Measurements from ENCODE around the gene ZNF691.
"Not testable (repeated sequence)": the region's sequence is repeated elsewhere in the genome, so short reads cannot be mapped to it uniquely, and the experiment has no call there.

The ZNF691 gene

DNA sequence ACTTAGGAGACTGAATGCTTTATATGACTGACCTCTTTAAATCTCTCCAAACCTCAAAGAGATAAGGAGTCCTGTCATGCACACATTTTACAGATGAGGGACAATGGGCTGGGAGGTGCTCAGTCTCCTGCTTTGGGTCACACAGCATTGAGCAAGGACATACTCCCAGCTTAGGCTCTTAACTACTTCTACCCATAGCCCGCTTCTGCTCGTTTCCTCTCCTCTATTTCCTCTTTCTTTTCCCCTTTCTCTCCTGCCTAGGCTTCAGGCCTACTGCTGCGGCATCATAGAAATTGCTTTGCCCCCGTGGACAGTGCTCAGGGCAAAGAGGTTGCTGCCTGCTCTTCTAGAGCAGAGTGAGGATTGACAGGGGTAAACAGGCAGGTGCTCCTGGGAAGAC, 12.4 kb upstream of the ZNF691 start:
- DNase-seq: no peak

DNA sequence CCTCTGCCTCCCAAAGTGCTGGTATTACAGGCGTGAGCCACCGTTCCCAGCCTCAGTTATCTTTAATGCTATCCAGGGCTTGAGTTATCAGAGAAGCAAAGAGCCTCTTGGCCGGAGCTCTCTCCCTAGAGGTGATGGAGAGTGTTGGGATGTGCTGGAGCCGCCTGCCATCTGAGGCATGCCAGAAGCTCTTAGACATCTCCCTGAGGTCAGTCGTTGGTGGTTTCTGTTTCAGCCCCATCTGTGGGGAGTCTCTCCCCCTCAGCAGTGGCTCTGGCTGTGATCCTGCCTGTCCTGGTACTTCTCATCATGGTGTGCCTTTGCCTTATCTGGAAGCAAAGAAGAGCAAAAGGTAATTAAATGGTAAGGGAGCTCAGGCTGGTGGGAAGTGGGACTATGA, 11.6 kb upstream of the ZNF691 start:
- no peak for DNase-seq

DNA sequence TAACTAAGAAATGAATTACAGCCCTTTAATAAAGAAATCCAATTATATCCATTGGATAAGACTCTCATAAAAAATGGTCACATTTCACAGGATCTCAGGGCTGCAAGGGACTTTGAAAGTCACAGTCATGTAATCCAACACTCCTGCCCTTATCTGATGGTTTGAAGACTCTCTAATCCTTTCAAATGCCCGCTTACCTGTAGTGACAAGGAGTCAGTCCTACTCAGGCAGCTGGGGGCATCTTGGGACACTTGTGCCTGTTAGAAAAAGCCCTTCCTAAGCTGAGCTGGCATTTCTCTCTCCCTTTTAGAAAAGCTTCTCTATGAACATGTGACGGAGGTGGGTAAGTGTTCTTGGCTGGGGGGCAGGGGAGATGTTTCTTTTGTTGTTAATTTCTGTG, 11.0 kb upstream of the ZNF691 start:
- no peak for DNase-seq

DNA sequence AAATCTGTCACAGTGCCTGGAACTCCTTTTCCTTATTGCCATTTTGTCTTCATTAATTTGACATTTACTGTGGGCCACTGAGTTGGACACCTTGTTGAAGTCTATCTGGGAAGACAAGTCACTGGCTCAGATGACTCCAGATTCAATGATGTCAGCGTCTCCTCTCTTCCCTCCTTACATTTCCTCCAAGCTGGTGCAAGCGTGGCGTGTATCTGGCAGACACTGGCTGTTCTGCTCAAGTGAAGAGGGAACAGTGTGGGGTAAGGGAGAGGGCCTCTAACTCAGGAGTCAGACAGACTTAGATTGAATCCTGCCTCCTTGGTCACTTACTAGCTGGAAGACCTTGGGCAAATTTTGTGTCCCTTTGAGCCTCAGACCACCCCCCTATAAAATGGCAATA, 8.7 kb upstream of the ZNF691 start:
- DNase-seq: no peak

DNA sequence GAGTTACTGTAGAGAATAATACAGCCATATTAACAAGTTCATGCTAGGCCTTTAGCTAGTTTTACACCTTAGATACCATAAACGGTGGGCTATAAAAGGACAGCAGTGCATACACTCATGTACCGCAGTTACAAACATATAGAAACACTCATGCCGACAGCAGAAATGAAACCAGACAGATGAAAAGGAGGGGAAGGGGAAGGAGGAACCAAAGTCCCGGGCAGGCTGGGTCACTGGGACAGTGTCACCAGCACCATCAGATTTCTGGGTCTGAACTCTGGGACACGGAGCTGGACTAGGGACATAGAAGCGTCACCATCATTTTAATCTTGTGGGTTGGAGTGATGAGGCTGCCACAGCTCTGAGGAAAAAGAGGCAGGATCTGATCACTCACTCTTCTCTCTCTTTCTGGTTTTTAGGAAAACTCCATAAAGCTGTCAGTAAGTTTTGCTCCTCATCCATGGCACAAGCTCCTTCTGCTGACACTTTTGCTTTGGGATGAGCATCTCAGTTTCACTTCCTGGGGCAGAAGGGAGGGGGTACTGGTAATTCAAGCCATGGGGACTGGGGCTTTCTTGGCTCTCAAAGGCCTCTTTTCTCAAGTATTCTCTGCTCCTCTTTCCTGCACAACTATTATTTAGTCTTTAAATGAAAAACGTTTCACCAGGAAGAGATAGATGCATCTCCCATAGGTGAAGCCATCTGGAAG, 7.8 kb upstream of the ZNF691 start:
- DNase-seq: no peak

DNA sequence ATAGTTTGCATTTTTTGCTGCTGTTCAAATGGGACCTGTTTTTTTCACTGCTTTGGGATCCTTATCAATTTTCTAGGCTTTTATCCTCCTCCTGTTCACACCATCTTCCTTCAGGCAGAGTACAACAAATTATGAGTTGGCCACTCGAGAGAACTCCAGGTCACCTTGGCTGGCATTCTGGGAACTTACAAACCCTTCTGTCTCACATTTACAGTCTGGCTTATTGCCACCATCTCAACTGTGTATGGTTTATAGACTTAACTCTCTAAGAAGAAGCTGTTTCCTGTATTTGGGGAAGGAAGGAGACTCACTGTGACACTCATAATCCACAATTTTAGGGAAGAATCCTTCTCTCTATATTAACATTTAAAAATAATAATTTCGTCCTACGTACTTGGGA, 5.4 kb upstream of the ZNF691 start:
- no peak for DNase-seq

DNA sequence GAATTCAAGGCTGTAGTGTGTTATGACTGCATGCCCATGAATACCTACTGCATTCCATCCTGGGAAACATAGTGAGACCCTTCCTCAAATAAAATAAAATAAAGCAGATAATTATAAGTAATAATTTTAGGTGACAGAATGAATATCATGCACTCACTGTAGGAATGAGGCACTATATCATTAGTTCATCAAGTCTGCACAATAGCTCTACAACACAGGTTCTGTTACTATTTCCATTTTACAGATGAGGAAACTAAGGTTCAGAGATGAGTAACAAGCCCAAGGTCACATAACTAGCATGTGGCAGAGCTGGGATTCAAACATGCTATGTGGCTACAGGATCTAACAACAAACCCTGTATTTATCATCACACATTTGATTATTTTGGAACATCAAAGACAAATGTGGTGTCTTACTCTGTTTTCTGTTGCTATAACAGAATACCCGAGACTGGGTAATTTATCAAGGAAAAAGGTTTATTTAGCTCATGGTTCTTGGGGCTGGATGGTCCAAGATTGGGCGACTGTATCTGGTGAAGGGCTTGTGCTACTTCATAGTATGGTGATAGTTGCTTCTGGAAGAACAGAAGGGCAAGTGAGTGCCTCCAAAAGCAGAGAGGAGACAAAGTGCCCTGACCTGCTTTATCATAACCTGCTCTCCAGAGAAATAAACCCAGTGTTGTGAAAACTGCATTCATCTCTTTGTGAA, 4.8 kb upstream of the ZNF691 start:
- no peak for DNase-seq

DNA sequence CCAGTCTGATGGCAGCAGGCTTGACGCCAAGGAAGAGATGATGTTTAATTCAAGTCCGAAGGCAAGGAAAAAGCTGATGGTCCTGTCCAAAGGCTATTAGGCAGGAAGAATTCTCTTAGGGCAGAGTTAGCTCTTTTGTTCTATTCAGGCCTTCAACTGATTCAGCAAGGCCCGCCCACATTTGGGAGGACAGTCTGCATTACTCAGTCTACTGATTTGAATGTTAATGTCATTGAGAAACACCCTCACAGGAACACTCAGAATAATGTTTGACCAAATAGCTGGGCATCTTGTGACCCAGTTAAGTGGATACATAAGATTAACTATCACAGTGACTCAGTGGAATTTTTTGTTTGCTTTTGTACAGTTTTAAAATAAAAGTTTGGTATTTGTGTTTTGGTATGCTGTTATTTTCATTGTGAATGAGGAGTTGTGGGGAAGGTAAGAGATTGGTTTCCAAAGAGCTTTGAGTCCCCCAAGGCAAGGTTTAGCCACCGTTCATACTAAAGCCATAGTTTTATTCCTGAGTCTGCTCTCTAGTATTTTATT, 1.7 kb upstream of the ZNF691 start:
- no peak for DNase-seq

DNA sequence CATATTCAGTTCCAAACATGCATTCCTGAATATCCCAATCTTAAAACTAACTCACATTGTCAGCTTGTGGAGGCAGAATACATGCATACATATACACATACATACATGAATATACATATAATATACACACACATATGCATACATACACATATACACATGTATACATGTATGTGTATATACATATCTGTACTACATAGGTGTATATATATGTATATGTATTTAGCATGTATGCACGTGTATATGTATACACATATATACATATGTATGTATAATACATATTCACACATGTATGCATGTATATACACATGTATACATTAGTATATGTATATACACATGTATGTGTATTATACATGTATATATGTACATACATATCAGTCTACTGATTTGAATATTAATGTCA, 1.2 kb upstream of the ZNF691 start:
- DNase-seq: no peak

DNA sequence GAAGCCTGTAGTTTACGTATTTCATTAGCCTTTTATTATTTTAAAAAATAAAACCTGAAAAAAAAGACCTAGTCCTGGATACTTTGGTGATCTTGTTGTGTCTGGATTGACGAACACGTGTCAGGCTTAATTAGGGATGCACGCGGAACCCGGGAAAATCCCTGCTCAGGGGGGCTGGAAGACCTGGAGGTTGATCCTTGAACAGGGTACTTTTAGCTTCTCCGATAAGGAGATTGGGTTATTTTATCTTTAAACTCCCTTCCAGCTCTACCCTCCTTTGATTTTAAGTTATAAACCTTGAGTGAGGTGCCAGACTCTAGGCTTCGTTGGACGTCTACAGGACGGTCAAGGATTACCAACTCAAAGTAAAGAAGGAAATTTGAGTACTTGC, 552 bp upstream of the ZNF691 start:
- no peak for DNase-seq

DNA sequence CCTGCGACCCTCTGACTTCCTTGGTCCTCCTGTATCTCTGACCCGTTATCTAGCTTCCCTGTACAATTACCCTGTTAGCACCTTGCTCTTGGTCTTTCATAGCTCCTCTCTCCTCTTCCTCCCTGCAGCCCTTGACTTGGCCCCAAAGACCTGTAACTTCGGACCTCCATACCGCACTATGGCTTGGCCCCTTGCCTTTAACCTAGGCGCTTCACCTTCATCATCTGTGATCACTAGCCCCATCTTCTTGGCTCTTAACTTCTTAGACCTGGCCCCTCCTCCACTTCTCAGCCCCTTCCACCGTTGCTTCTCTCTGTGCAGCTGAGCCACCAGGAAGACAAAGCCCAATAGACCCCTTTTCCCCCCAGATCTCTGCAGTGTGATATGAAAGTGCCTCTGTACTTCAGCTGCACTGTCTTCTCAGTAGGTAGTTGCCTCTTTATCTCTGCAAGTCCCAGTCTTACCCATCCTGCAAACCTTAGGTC, 740 bp downstream of the ZNF691 start:
- no peak for DNase-seq

DNA sequence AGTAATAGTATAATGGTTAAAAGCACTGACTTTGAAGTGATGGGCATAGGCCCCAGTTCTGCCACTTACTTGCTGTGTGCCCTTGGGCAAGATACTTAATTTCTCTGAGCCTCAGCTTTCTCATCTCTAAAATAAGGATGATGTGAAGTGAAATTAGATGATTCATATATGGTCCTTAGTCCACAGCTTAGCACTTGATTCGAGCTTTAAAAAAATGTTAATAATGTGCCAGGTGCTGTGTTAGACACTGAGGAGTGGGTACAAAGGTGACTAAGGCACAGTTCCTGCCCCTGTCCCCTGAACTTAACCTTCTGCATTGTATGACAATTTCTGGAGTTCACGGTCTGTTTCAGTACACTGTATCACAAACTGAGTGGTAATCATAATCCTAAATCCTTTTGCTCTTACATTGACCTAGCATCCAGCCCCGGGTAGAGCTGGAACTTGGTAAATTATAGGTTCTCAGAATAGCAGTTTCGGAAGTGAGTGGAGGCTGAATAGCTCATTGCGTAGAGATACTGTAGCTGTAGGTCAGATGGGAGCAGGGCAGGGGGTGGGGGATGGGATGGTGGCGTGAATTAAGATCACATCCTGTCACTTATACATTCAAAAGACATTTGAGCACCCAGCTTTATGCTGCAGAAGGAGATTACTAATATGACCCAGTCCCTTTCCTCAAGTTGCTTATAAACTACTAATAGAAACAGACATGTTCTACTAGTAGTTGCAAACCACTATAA, 1.5 kb downstream of the ZNF691 start:
- no peak for DNase-seq

DNA sequence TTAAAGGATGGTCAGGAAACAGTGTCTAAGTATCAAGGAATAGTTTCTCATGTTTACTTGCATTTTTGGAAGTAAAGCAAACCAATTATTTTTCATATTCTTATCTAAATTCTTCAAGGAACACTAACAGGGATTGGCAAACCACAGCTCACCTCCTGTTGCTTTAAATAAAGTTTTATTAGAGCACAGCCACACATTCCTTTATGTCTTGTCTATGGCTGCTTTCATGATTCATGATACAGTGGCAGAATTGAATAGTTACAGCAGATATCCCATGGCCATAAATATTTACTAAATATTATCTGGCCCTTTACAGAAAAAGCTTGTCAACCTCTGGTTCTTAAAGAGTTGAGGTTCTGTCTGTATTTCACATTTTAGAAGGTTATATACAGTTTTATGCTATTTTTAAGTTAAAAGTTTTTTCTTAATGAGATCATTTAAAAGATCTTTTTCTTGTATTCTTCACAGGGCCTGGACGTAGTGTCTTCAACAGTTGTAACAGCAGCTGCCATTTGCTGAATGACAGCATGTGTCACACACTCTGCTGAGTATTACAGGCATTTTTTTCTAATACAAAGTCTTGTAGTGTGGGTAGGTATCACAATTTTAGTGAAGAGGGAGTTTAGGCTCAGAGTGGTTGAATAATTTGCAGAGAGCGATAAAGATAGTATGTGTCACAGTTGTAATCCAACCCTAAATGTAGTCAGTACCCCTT, 2.6 kb downstream of the ZNF691 start:
- DNase-seq: no peak

DNA sequence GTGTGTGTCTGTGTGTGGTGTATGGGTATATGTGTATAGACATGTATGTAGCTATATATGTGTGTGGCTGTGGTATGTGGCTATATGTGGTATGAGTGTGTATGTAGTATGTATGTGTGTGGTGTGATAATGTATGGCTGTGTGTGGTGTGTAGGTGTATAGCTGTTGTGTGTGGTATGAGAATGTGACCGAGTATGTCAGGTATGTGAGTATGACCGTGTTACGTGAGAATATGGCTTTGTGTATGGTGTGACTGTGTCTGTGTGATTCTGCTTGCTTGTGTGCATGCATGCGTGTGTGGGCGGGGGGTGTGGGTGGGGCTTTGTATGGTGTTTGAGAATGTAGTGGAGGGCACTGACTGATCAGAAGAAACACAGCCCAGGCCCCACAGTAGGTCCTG, 3.5 kb downstream of the ZNF691 start:
- DNase-seq: no peak

DNA sequence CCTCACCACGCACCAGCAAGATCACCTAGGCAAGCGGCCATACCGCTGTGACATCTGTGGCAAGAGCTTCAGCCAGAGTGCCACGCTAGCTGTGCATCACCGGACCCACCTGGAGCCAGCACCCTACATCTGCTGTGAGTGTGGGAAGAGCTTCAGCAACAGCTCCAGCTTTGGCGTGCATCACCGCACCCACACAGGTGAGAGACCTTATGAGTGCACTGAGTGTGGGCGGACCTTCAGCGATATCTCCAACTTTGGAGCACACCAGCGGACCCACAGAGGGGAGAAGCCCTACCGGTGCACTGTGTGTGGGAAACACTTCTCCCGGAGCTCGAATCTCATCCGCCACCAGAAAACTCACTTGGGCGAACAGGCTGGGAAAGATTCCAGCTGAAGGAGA, 5.0 kb downstream of the ZNF691 start:
- DNase-seq: no peak

DNA sequence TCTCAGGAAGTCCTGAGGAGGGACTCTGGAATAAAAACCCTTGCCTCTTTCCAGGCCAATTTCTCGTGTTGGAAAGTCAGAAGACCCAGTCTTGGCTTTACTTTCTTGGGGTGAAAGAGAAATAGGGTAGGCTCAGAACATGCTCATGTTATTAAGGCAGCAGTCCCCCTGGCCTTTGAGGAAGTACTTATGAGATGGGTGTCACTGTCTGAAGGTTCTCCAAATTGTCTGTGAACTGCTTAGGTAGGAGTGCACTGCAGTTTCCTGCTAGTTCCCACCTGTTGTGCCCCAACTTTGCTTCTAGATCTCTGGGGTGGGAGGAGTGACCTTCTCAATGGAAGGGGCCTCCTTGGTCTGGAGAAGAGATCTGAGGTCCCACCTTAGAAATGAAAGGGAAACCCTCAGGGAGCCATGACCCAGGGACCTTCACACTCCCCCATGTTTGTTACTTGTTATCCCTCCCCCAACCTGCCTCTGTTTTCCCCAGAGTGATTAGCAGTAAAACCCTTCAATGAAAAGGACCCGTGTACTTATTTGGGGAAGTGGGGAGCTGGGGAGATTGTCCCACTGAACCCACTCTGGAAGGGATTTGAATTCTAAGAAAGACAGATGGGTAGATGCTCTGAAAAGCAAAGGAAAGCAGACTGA, 5.7 kb downstream of the ZNF691 start:
- DNase-seq: no peak

DNA sequence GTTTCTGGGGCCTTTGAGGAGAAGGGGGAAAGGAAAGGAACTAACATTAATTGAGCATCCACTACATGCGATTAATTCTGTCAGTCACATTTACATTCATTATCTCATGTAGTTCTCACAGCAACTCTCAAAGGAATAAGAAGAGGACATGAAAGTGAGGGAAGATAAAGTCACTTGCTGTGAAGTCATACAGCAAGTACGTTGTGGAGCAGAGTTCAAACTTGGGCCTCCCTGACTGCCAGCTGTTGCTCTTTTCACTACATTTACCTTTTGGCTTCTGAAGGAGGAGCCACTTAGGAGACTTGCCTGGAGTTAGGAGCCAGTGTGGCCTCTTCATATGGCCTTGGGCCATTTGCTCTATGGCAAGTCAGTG, 6.2 kb downstream of the ZNF691 start:
- DNase-seq: no peak

DNA sequence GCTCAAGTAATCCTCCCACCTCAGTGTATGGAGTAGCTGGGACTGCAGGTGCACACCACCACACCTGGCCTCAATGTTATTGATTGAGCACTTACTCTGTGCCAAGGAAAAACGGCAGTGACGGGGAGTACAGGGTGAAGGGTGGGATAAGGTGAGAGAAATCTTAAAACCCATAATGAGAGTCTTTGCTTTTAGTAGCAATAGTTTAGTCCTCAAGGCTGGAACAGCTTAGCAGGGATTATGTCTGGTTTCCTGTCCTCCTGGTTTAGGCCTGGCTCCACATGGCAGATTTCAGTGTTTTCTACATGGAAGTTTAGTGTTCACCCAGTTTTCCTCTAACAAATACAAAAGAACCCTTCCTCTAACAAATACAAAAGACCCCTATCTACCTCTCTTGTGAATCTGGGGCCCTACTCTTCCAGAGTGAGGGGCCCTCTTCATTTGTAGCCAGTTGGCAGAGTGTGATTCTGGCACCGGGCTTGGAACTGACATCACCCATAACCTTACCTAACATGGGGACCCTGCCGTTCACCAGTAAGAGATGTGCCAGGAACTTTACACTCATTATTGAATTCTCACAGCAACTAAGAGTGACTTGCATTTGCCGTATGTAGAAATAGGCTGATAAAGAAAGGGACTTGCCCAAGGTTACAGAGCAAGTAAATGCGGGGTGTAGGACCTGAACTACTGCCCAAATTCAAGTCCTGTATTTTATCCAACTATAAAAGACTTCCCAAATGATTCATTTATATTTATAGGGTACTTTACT, 6.9 kb downstream of the ZNF691 start:
- no peak for DNase-seq

DNA sequence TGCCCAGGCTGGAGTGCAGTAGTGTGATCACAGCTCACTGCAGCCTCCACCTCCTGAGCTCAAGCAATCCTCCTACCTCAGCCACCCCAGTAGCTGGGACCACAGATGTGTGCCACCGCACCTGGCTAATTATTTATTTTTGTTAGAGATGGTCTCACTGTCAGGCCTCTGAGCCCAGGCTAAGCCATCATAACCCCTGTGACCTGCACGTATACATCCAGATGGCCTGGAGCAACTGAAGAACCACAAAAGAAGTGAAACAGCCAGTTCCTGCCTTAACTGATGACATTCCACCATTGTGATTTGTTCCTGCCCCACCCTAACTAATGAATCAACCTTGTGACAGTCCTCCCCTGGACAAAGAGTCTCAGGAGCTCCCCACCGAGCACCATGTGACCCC, 10.1 kb downstream of the ZNF691 start:
- DNase-seq: not testable (repeated sequence)

DNA sequence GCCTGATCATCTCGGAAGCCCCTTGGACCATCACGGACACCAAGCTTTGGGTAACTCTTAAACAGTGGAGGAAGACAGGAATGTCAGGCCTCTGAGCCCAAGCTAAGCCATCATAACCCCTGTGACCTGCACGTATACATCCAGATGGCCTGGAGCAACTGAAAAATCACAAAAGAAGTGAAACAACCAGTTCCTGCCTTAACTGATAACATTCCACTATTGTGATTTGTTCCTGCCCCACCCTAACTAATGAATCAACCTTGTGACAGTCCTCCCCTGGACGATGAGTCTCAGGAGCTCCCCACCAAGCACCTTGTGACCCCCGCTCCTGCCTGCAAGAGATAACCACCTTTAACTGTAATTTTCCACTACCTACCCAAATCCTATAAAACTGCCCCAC, 13.0 kb downstream of the ZNF691 start:
- DNase-seq: not testable (repeated sequence)

DNA sequence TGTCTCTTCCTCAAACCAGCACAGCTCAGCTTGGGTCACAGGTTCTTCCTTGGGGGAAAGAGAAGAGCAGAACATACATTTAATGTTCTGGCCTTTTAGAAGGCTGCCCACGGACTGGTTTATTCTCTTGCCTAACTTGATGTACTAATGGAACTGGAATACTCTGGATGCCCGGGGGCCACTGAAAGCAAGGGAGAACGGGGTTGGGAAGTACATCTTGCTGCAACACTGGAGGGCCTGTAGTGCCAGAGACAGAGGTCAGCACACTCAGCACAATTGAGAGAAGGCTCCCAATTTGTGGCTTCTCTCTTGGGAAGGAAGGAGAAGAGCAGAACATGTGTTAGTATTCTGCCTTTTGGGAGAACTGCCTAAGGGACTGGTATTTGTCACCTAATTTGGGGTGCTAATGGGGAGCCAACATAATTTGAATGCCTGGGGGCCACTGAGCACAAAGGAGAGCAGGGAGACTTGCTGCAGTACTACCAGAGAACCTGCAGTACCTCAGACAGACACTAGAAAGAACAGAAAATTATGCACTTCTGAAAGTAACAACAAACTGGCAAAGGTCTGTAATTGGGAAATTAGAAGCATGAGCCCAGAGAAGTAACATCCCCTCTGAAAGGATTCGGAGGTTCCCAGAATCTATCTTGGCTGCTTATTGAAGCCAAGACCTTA, 14.1 kb downstream of the ZNF691 start:
- no peak for DNase-seq

Data from stimulated activated CD4-positive, alpha-beta T cell treated with anti-CD3 and anti-CD28 coated beads, Interleukin-12 subunit alpha, Interleukin-12 subunit beta, amount 100 ng/mL, for 4 hours (primary cell).